ENCODE data around the gene RTN4R. TPM values are rescaled to one million over a fixed set of nuclear protein-coding genes. Genes with fewer than 3 reads are reported as not detected.

RTN4R gene
- polyA plus RNA-seq, 1 of the 3 experiments (the other 2 are of a cell fraction): 0.23 TPM

- H2AFZ ChIP-seq (ENCODE audit: low read depth): no peak overlapping the region
- CTCF ChIA-PET: interaction anchor here (0.9 to 1.2 kb wide), 3 partner anchors 12 to 119 kb away, joined by 3 to 5 read pairs (median 5); no protein-coding TSS in a partner anchor
Observed at GRCh38 chr22:20272700-20273099, 4.6 kb upstream of the RTN4R start.

GRCh38 chr22:20272174-20272573 lies 4.1 kb upstream of the RTN4R start:
- H3K9me3 ChIP-seq: no peaks in the 10 kb centered on the region
- peaks cover 0 to 23% of the 10 kb centered on the region in 2 experiments; a peak in 1 of 4 replicates for H3K4me1 ChIP-seq (ENCODE audit: control insufficient read depth in 1 of 2, insufficient read depth in 2 of 2, low read depth in 1 of 2, low read length in 1 of 2)
- no peak overlapping the region for H3K27ac ChIP-seq (ENCODE audit: low read depth in 2 of 2, low read length in 1 of 2)
- CTCF ChIA-PET: interaction anchor here (2.3 to 2.7 kb wide), 2 partner anchors 13 to 115 kb away, joined by 6 to 14 read pairs; no protein-coding TSS in a partner anchor
- H3K79me2 ChIP-seq (ENCODE audit: insufficient read depth): no peaks in the 10 kb centered on the region
- no peaks in the 10 kb centered on the region for H3K9me2 ChIP-seq
- no peaks in the 10 kb centered on the region for H3K36me3 ChIP-seq (replicated peaks in 1 of 2; ENCODE audit: control insufficient read depth in 1 of 2, insufficient read depth in 2 of 2, low read length in 1 of 2)
- no peak for DNase-seq
- H4K20me1 ChIP-seq (ENCODE audit: insufficient read depth): no peaks in the 10 kb centered on the region
- no peak overlapping the region for H3K4me3 ChIP-seq (ENCODE audit: low read depth in 2 of 2, low read length in 1 of 2)
- no peak overlapping the region for H2AFZ ChIP-seq (ENCODE audit: low read depth)
- POLR2A ChIA-PET: no interaction called here
- H3K9ac ChIP-seq: no peak overlapping the region
- WGBS (ENCODE audit: low lambda C conversion rate): 94% methylated on average over 5 of the region's 9 CpGs
- no peak overlapping the region for H3K4me2 ChIP-seq
- H3F3A ChIP-seq (replicated peaks; ENCODE audit: insufficient read depth): no peaks in the 10 kb centered on the region
- no peaks in the 10 kb centered on the region for H3K27me3 ChIP-seq (ENCODE audit: insufficient read depth)
- TF ChIP-seq IRF3 (IDR thresholded peaks at IDR 0.05; ENCODE audit: low read depth, low read length) (no peak), ELF1 (IDR thresholded peaks at IDR 0.05) (no peak), POLR2AphosphoS5 (IDR thresholded peaks at IDR 0.05; ENCODE audit: low read depth, low read length) (no peak), REST (IDR thresholded peaks at IDR 0.05; ENCODE audit: low read depth, low read length) (no peak), TAF1 (IDR thresholded peaks at IDR 0.05; ENCODE audit: borderline replicate concordance, low read depth, low read length) (no peak), RCOR1 (IDR thresholded peaks at IDR 0.05; ENCODE audit: low read length) (no peak), NRF1 (IDR thresholded peaks at IDR 0.05; ENCODE audit: low read depth, low read length) (no peak), GATA2 (CRISPR knock-in tag; IDR thresholded peaks at IDR 0.05) (no peak), PBX3 (IDR thresholded peaks at IDR 0.05) (no peak), YY1 (IDR thresholded peaks at IDR 0.05; ENCODE audit: low read depth) (no peak), FOXM1 (IDR thresholded peaks at IDR 0.05; ENCODE audit: low read depth) (no peak), CTCF (IDR thresholded peaks at IDR 0.05) (no peak), TCF12 (IDR thresholded peaks at IDR 0.05) (no peak), MEF2A (IDR thresholded peaks at IDR 0.05; ENCODE audit: borderline replicate concordance, low read depth) (no peak)

More at GRCh38 chr22:20272700-20273099, 4.6 kb upstream of the RTN4R start:
- no peak overlapping the region for H3K4me2 ChIP-seq
- no peaks in the 10 kb centered on the region for H3K36me3 ChIP-seq (replicated peaks in 1 of 2; ENCODE audit: control insufficient read depth in 1 of 2, insufficient read depth in 2 of 2, low read length in 1 of 2)
- DNase-seq: no peak
- peaks cover 0 to 20% of the 10 kb centered on the region in 2 experiments; a peak in 1 of 4 replicates for H3K4me1 ChIP-seq (ENCODE audit: control insufficient read depth in 1 of 2, insufficient read depth in 2 of 2, low read depth in 1 of 2, low read length in 1 of 2)
- TF ChIP-seq MAX (IDR thresholded peaks at IDR 0.05; ENCODE audit: low read depth) (no peak), YY1 (IDR thresholded peaks at IDR 0.05; ENCODE audit: low read depth) (no peak), SIN3A (IDR thresholded peaks at IDR 0.05; ENCODE audit: borderline replicate concordance, low read depth, low read length) (no peak), PBX3 (IDR thresholded peaks at IDR 0.05) (no peak), EP300 (IDR thresholded peaks at IDR 0.05; ENCODE audit: borderline replicate concordance in 1 of 2, low read depth in 1 of 2, low read length in 1 of 2) (no peak), JUND (IDR thresholded peaks at IDR 0.05) (no peak), SMC3 (IDR thresholded peaks at IDR 0.05; ENCODE audit: low read depth, low read length) (no peak)
- no peak overlapping the region for H3K9ac ChIP-seq
- no peak overlapping the region for H3K4me3 ChIP-seq (ENCODE audit: low read depth in 2 of 2, low read length in 1 of 2)
- no peaks in the 10 kb centered on the region for H3K9me3 ChIP-seq
- H4K20me1 ChIP-seq (ENCODE audit: insufficient read depth): no peaks in the 10 kb centered on the region
- H3K27ac ChIP-seq (ENCODE audit: low read depth in 2 of 2, low read length in 1 of 2): no peak overlapping the region
- no peaks in the 10 kb centered on the region for H3K27me3 ChIP-seq (ENCODE audit: insufficient read depth)
- no peaks in the 10 kb centered on the region for H3F3A ChIP-seq (replicated peaks; ENCODE audit: insufficient read depth)
- no peaks in the 10 kb centered on the region for H3K79me2 ChIP-seq (ENCODE audit: insufficient read depth)
- POLR2A ChIA-PET: no interaction called here
- no peaks in the 10 kb centered on the region for H3K9me2 ChIP-seq
- WGBS (ENCODE audit: low lambda C conversion rate): 80% methylated on average over 1 of the region's 13 CpGs
